Dendritic cell treated with granulocyte-macrophage colony-stimulating factor and Interleukin-4, amounts not matched to agents 40 ng/mL and 50 ng/mL, for 4 days (primary cell): ENCODE measurements around the gene OSGEPL1.

Source experiments
- H3K27ac Mint-ChIP-seq: one replicate; pipeline ENCODE4 v1.8.0; 2022; ENCODE audit warnings: mild to moderate bottlenecking, mixed read lengths
- H3K27me3 Mint-ChIP-seq: one replicate; pipeline ENCODE4 v1.8.0; 2022; ENCODE audit warnings: mild to moderate bottlenecking, mixed read lengths
- H3K36me3 Mint-ChIP-seq: one replicate; pipeline ENCODE4 v1.8.0; 2022; ENCODE audit warnings: low read depth, mixed read lengths
- H3K4me1 Mint-ChIP-seq: one replicate; pipeline ENCODE4 v1.8.0; 2022; ENCODE audit warnings: low read depth, mixed read lengths
- H3K4me3 Mint-ChIP-seq: one replicate; pipeline ENCODE4 v1.8.0; 2022; ENCODE audit warnings: mild to moderate bottlenecking, moderate library complexity, mixed read lengths
- H3K9me3 Mint-ChIP-seq: one replicate; pipeline ENCODE4 v1.8.0; 2022; ENCODE audit warnings: mixed read lengths
- intact Hi-C: fragments of 100-400 bp; cut with micrococcal nuclease; formaldehyde crosslinking; loops from one replicate; pipeline ENCODE4 v1.15.0; 2022

OSGEPL1 gene

DNA sequence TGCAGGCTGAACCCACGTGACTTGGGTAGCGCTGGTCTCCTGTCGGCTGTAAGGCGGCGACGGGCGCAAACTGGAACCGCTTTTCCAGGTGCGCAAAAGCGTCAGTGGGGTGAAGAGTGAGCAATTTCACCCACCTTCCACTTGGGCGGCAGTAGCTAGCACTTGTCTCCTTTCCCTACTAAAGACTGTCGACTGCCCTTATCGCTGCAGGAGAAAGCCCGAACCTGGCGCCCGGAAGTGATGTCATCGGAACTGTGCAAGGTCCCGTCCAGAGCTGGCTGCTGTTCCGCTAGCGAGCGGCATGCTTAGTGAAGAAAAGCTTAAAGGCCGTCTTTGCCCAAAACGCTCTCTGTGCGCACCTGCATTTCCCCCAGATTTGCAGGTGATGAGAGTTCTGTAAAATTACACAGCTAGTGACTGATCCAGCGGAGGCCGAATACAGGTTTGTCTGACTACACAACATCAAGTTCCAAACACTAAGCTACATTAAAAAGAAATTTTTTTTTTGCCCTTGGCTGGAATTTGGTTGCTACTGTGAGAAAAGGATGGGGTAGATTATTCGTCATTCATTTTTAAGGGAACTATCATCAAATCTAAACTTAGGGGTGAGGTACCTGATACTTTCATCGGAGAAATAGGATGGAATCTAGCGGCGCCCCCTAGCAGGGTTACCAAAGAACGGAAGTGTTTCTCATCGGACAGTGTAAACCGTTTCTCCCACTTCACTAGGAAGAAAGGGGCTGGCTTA lies at the start of gene OSGEPL1:
OSGEPL1 (minus strand) TSS at position 242 of the 748 bp plus-strand sequence. CDS start 1,152 bp downstream, outside the sequence.
- peak within 1 kb of the TSS; percentile 83 for H3K4me3 Mint-ChIP-seq

GRCh38 chr2:189803431-189803830 lies 40.8 kb upstream of the OSGEPL1 start:
- H3K4me1 Mint-ChIP-seq: peaks cover 11% of the 10 kb centered on the region
- intact Hi-C loops: loop anchor here (10.0 kb wide), 1 partner anchor 151 kb away; no protein-coding TSS in a partner anchor

More for the DNA sequence above, at the start of gene OSGEPL1:
- Mint-ChIP-seq H3K9me3 (no peaks in the 10 kb centered on the region), H3K36me3 (peaks cover 24% of the 10 kb centered on the region), H3K4me1 (peaks cover 6% of the 10 kb centered on the region), H3K27ac (peak within 1 kb of the TSS; percentile 91), H3K27me3 (no peaks in the 10 kb centered on the region)
- intact Hi-C loops: loop anchor here (1.0 to 5.0 kb wide), 2 partner anchors 22 to 100 kb away; partner anchors contain the start of genes ASNSD1, ORMDL1 and PMS1

DNA sequence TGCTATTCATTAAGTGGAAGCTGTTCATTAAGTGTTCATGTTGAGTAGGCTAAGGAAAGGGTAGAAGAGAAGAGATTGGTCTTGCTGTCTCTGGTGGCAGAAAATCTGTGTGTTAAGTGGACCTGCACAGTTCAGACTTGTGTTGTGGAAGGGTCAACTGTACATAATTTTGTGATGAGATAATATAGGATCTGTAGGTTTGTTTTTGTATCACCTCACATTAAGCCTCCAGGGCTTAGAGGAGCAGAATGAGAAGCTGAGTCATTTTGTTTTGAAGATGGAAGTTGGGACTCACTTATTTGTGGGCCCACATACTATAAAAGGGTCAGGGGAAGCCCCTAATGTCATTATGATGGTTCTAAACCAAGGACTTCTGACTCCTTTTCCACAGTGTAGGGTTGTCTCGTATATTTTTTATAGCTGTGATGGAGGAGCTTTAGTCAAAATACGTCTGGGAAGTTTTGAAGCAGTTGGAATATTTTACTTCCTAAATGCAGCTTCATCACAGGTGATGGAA lies 39.9 kb upstream of the OSGEPL1 start:
- Mint-ChIP-seq H3K4me1 (peaks cover 17% of the 10 kb centered on the region), H3K27ac (no peak overlapping the region), H3K27me3 (no peaks in the 10 kb centered on the region), H3K9me3 (no peaks in the 10 kb centered on the region), H3K4me3 (no peak overlapping the region), H3K36me3 (peaks cover 24% of the 10 kb centered on the region)
- intact Hi-C loops: loop anchor here (10.0 kb wide), 1 partner anchor 152 kb away; no protein-coding TSS in a partner anchor

More at GRCh38 chr2:189803431-189803830, 40.8 kb upstream of the OSGEPL1 start:
- no peak overlapping the region for H3K4me3 Mint-ChIP-seq
- no peaks in the 10 kb centered on the region for H3K27me3 Mint-ChIP-seq
- no peak overlapping the region for H3K27ac Mint-ChIP-seq
- peaks cover 24% of the 10 kb centered on the region for H3K36me3 Mint-ChIP-seq
- no peaks in the 10 kb centered on the region for H3K9me3 Mint-ChIP-seq

DNA sequence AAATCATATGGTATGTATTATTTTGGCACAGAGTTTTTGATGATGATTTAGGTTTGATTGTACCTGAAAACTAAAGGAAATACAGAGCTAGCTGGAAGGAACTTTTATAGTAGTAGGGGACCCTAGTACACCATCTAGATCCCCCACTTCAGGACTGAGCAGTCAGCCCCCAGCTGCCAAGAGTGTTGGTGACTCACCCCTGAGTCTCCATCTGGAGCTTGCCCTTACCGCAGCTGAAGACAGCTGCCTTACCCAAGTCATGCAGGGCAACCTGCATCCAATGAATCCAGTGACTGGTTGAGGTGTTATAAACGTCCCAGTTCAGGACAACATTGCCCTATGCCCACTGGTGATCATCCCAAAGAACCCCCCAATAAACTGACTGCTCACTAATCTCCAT lies 36.9 kb upstream of the OSGEPL1 start:
- peaks cover 35% of the 10 kb centered on the region for H3K36me3 Mint-ChIP-seq
- peaks cover 17% of the 10 kb centered on the region for H3K4me1 Mint-ChIP-seq
- H3K4me3 Mint-ChIP-seq: no peak overlapping the region
- H3K9me3 Mint-ChIP-seq: no peaks in the 10 kb centered on the region
- H3K27me3 Mint-ChIP-seq: no peaks in the 10 kb centered on the region
- intact Hi-C loops: no loop called here
- peak overlapping the region; percentile 25 for H3K27ac Mint-ChIP-seq

- Mint-ChIP-seq H3K36me3 (peaks cover 34% of the 10 kb centered on the region), H3K9me3 (no peaks in the 10 kb centered on the region), H3K27me3 (no peaks in the 10 kb centered on the region), H3K4me3 (no peak overlapping the region), H3K4me1 (peaks cover 17% of the 10 kb centered on the region), H3K27ac (peak overlapping the region; percentile 25)
- intact Hi-C loops: no loop called here
Measured at GRCh38 chr2:189799030-189799331, 36.4 kb upstream of the OSGEPL1 start.

DNA sequence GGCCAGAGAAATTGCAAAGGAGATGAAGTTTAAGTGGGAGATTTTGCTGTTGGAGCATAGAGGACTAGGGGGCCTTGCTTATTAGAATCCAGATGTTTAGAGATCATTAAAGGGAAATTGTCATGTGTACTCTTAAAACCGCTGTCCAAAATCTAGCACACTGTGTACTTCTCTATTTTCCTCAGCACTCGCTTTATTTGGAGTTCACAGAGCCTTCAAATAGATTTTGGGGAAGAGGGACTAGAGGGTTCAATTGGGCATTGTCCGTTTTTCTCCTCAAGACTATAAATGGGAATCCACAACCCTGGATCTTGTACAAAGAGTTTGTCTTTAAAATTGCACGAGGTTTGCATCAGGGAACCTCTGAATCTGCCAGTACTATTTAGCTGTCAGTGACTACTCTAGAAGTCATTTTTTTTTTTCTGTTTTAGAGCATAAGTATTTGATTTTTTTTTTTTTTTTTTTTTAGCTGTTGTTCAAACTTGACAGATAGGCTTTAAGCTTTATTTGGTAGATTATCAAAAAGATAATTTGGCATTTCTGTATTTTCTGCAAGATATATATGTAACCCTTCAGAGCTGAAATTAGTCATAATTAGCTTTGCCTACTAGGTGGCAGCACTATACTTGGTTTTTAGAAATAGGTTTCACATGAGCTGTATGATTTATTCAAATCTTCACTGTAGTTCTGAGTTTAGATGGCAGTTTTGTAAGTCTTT lies 35.9 kb upstream of the OSGEPL1 start:
- Mint-ChIP-seq H3K4me1 (peaks cover 17% of the 10 kb centered on the region), H3K4me3 (no peak overlapping the region), H3K36me3 (peaks cover 34% of the 10 kb centered on the region), H3K9me3 (no peaks in the 10 kb centered on the region), H3K27ac (peak overlapping the region; percentile 37), H3K27me3 (no peaks in the 10 kb centered on the region)
- intact Hi-C loops: loop anchor here (1.0 kb wide), 1 partner anchor 272 kb away; no protein-coding TSS in a partner anchor

DNA sequence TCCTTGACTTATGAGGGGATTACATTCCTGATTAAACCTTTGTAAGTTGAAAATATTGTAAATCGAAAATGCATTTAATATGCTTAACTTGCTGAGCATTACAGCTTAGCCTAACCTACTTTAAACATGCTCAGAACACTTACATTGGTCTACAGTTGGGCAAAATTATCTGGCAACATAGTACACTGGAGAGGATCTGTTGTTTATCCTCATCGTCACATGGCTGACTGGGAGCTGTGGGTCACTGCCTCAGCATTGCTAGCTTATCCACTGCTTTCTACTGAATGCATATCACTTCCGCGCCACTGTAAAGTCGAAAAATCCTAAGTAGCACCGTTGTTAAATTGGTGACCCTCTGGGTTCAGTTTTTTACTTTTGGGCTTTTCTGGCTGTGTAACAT lies 35.3 kb upstream of the OSGEPL1 start:
- H3K9me3 Mint-ChIP-seq: no peaks in the 10 kb centered on the region
- H3K4me1 Mint-ChIP-seq: peaks cover 17% of the 10 kb centered on the region
- intact Hi-C loops: loop anchor here (1.0 kb wide), 1 partner anchor 272 kb away; no protein-coding TSS in a partner anchor
- no peak overlapping the region for H3K4me3 Mint-ChIP-seq
- H3K27ac Mint-ChIP-seq: peak overlapping the region; percentile 37
- H3K27me3 Mint-ChIP-seq: no peaks in the 10 kb centered on the region
- peaks cover 37% of the 10 kb centered on the region for H3K36me3 Mint-ChIP-seq

GRCh38 chr2:189794310-189794709 lies 31.7 kb upstream of the OSGEPL1 start:
- H3K27ac Mint-ChIP-seq: no peak overlapping the region
- H3K27me3 Mint-ChIP-seq: no peaks in the 10 kb centered on the region
- intact Hi-C loops: no loop called here
- peaks cover 34% of the 10 kb centered on the region for H3K36me3 Mint-ChIP-seq
- H3K4me1 Mint-ChIP-seq: peaks cover 11% of the 10 kb centered on the region
- no peaks in the 10 kb centered on the region for H3K9me3 Mint-ChIP-seq
- no peak overlapping the region for H3K4me3 Mint-ChIP-seq

- Mint-ChIP-seq H3K4me3 (no peak overlapping the region), H3K27me3 (no peaks in the 10 kb centered on the region), H3K36me3 (peaks cover 43% of the 10 kb centered on the region), H3K9me3 (no peaks in the 10 kb centered on the region), H3K4me1 (peaks cover 11% of the 10 kb centered on the region), H3K27ac (no peak overlapping the region)
- intact Hi-C loops: no loop called here
Measured at GRCh38 chr2:189791338-189792042, 28.9 kb upstream of the OSGEPL1 start.

GRCh38 chr2:189783927-189784867 lies 21.6 kb upstream of the OSGEPL1 start, which contains the start of the genes ORMDL1 and PMS1:
TSS of gene ORMDL1 (minus strand) at chr2:189784339. CDS start at chr2:189782595, 1,744 bp downstream.
TSS of gene PMS1 (plus strand) at chr2:189784450. CDS start at chr2:189791810, 7,360 bp downstream.
- Mint-ChIP-seq H3K4me1 (peaks cover 54% of the 10 kb centered on the region), H3K27ac (peak within 1 kb of the TSS; percentile 94), H3K36me3 (peaks cover 61% of the 10 kb centered on the region)

DNA sequence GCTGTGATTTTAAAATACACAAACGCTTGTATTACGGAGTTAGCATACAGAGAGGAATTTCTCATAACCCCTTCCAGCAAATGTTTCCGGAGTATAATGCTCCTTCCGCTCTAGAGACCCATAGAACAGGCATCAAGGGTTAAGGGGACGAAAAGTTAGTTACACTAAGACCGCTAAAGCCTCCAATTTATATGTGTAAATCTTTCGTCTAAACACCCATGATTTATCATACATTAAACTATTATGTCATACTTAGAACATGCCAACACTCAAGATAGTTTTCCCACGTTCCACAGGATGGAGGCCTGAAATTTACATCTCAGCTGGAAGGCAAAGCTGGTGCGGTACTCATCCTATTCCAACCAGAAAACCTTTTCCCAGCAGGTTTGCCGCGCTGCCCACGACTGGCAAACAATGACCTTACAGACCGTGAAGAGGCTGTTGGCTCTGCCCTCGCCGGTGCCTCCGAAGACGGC lies 20.9 kb upstream of the OSGEPL1 start:
- no peaks in the 10 kb centered on the region for H3K27me3 Mint-ChIP-seq
- peak overlapping the region; percentile 94 for H3K27ac Mint-ChIP-seq
- intact Hi-C loops: loop anchor here (5.0 to 10.0 kb wide), 2 partner anchors 121 to 531 kb away; partner anchors contain the start of genes ASNSD1 and HIBCH
- H3K36me3 Mint-ChIP-seq: peaks cover 68% of the 10 kb centered on the region
- peaks cover 58% of the 10 kb centered on the region for H3K4me1 Mint-ChIP-seq
- H3K9me3 Mint-ChIP-seq: no peaks in the 10 kb centered on the region
- peak overlapping the region; percentile 94 for H3K4me3 Mint-ChIP-seq

More at GRCh38 chr2:189783927-189784867, 21.6 kb upstream of the OSGEPL1 start, which contains the start of the genes ORMDL1 and PMS1:
- Mint-ChIP-seq H3K4me3 (peak within 1 kb of the TSS; percentile 94), H3K9me3 (no peaks in the 10 kb centered on the region), H3K27me3 (no peaks in the 10 kb centered on the region)
- intact Hi-C loops: loop anchor here (1.0 to 10.0 kb wide), 4 partner anchors 21 to 531 kb away; partner anchors contain the start of genes ASNSD1, HIBCH and WDR75

- peaks cover 58% of the 10 kb centered on the region for H3K4me1 Mint-ChIP-seq
- H3K27ac Mint-ChIP-seq: peak overlapping the region; percentile 94
- H3K36me3 Mint-ChIP-seq: peaks cover 69% of the 10 kb centered on the region
- intact Hi-C loops: loop anchor here (5.0 to 10.0 kb wide), 2 partner anchors 120 to 533 kb away; partner anchors contain the start of genes ASNSD1 and HIBCH
- H3K27me3 Mint-ChIP-seq: no peaks in the 10 kb centered on the region
- peak overlapping the region; percentile 48 for H3K4me3 Mint-ChIP-seq
- no peaks in the 10 kb centered on the region for H3K9me3 Mint-ChIP-seq
Measured at GRCh38 chr2:189782221-189782671, 19.7 kb upstream of the OSGEPL1 start.
